Right renal cortex interstitium (tissue), 3 donors: Measurements from ENCODE around the gene CTNNA3. TPM values are rescaled to one million over a fixed set of nuclear protein-coding genes. Genes with fewer than 3 reads are reported as not detected.

Experiments used
- DNase-seq, 3 donors: peaks; one replicate each; pipeline ENCODE4 v3.0.0-alpha.2; 2013; ENCODE audit warnings: low read depth in 3 of 3, low spot score in 2 of 3
- polyA plus RNA-seq, 3 donors: library from polyadenylated mRNA; unstranded; fragments of 120-200 nt; gene quantifications; one replicate each; pipeline ENCODE4 v1.2.1, GENCODE V29; 2013; ENCODE audit not compliant: insufficient read length in 3 of 3

Gene CTNNA3
- polyA plus RNA-seq, 3 donors, result 4.0 to 6.3 (median 4.8) TPM

- DNase-seq, result no peak
Observed at GRCh38 chr10:66283874-66284464, 1412.0 kb downstream of the CTNNA3 start.

DNA sequence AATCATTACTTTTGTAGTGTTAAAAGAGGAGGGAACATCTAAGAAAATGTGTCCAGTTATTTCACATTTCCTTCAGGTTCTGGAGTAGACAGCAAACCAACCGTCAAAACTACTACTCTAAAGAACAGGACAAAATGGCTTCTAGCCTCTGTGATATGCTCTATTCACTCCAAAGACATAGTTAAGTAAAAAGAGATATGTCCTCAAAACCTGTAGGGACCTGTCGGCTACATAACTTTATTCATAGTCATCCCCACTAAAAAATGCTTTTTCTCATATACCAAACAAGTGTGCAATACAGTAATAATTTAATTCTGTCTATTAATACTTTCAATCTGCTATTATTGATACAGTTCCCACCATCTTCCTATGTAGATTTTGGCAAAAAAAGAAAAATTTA is 1412.9 kb downstream of the CTNNA3 start:
- DNase-seq, result no peak

DNA sequence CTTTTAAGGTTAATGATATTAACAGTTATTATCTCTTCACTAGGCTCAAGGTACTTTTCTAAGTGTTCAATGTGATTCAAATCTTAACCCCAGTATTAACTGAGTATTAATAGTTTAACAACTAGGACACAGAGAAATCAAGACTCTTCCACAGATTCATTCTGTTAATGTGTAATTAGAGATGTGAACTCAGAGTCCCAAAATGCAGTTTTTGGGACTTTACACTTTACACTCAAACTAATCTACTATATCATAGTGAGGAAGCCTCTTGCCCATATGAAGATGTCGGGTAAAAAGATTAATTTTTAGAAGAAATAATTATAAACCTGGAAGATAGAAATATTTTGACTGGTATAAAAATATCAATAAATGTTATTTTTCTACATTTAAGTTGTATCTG is 1414.7 kb downstream of the CTNNA3 start:
- no peak for DNase-seq

DNA sequence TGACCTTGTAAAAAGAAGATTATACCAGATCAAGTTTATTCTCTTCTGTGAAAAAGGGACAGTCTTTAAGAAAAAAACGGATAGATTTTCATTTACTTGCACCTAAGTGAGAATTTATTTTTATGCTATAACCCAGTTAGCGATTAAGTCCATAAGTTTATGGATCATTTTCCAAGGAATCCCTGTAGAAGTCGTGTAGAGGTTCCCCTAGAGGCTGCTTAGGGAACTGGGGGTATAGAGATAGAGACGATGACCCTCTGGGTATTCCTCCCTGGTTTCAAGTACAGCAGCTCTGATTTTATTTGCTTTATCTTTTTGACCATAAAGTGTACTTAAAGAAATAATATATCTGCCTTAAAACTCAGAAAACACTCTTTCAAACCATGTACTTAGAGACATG is 1418.5 kb downstream of the CTNNA3 start:
- no peak for DNase-seq

DNA sequence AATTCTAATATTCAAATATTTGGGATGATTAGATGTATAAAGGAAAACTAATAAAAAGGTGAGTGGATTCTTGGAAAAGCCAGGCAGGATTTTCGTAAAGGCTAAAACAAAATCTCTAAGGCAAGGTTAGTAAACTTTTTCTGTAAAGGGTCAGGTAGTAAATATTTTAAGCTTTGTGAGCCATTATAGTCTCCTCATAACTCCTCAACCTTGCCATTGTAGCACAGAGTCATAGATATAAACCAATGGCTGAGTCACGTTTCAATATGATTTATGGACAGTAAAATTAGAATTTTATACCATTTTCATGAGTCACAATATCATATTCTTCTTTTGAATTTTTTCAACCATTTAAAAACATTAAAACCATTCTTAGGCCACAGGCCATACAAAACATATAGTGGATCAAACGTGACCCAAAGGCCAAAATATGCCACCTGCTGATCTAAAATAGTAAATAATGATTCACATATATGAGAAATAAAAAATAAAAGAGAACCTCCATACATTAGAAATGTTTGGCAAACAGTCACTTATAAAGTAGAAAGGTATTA is 1422.0 kb downstream of the CTNNA3 start:
- DNase-seq, result no peak

- no peak for DNase-seq
Observed at GRCh38 chr10:66265398-66265797, 1430.6 kb downstream of the CTNNA3 start.

DNA sequence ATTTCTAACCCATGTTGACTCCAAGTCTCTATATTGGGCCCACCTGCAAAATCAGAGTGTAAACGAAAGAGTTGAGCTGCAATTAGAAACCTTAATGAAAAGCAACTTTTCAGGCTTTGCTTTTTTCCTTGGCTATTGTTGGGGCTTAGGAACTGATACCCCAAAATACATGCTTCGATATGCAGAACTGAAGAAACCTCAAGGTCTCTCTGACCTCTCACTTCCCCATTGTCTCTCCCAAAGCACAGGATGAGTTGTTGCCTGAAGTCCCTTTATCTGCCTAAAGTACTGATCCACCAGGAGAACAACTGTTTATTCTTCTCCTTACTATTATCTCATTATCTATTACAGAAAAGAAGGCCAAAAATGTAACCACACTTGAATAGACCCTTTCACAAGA is 1436.2 kb downstream of the CTNNA3 start:
- DNase-seq, result no peak

GRCh38 chr10:66258693-66259092 is 1437.3 kb downstream of the CTNNA3 start:
- no peak for DNase-seq

DNA sequence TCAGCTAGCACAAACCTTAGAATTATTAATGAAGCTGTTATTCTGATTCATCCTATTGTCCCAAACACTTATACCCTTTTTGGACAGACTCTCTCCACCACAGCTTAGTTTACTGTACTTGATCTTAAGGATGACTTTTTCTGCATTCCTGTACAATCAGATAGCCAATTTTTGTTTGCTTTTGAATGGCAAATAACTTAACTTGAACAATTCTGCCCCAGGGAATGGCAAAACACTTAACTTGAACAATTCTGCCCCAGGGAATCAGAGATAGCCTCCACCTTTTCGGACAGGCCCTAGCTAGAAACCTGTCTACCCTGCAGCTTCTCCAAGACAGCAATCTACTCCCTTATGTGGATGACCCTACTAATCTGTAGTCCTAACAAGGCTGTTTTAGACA is 1438.2 kb downstream of the CTNNA3 start:
- DNase-seq, result no peak

DNA sequence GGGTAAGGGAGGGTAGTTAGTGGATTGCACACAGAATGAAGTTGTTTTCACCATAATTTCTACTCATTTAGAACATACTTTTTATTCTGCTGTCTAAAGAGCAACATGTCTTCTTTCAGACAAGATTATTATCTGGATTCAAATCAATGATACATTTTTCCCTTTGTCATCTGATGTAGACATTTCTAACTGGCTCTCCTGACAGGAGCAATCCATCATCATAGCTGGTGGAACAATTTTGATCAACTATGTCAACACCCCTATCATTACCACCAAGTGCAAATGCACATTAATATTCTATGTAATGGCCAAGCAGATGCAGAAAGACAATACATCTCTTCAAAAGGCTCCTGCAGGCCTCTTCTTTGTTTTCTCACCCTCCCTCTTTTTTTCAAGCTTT is 1443.0 kb downstream of the CTNNA3 start:
- no peak for DNase-seq

DNA sequence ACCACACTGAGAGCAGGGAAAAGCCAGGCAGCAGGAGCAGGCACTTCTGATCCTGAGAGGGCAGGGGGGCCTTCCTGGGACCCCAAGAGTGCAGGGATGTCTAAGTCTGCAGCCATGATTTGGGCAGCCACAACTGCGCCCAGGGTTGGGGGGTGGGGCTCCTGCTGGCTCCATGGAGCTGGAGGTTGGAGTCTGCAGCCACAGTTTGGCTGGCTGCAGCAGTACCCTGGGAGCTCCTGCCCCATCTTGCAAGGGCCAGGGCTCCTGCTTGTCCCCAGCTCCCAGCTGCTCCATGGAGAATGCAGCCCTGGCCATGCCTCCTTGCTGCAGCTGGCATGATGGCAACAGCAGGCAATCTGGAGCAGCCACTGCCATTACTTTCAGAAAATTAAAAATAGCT is 1449.8 kb downstream of the CTNNA3 start:
- DNase-seq, result no peak

DNA sequence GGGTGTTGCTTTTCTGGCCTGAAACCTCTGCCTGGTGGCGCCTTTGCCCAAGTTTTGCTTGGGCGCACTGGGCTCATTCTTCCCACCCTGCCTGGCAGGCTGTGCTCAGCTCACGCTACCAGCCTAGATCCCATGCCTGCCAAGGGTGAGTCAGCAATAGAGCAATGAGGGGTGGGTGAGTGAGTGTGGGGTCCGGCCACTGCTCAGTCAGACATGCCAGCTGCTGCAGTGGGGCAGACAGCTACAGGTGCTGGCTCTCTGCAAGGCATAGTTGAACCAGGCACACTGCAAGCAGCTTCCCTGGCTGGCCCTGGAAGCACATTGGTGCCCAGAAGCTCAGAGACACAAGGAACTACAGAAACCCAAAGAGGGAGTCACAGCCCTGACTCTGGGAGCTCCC is 1451.0 kb downstream of the CTNNA3 start:
- no peak for DNase-seq

- no peak for DNase-seq
Observed at GRCh38 chr10:66242885-66243284, 1453.1 kb downstream of the CTNNA3 start.

- no peak for DNase-seq
Observed at GRCh38 chr10:66239062-66239461, 1456.9 kb downstream of the CTNNA3 start.

DNA sequence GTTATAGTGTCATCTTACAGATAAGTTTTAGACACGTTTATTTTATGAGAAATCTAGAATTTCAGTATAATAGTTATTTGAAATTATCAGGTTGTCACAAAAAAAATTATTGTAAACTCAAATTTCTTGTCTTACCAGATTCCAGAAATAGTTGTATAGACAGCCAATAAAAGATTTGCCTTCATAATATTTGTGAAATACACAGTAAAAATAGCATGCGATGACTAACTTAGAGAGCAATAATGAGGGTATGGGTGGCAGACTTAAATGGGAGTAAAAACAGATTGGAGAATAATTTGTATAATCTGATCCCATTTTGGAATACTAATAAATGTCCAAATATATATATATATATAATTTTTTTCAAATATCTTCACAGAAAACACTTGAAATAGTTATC is 1457.7 kb downstream of the CTNNA3 start:
- DNase-seq, result no peak

DNA sequence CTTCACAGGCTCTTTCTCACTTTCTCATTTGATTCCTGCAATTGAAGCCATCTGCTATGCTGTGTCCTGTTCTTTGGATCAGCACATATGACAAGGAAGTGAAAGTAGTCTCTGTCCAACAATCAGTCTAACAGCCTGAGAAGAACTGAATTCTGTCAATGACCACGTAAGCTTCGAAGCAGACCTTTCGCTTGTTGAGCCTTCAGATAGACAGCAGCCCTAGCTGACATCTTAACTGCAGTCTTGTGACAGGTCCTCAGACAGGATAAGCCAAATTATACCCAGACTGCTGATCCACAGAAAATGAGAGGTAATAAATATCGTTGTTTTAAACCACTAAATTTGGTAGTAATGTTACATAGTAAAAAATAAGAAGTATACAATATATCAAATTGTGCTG is 1461.1 kb downstream of the CTNNA3 start:
- DNase-seq, result no peak

DNA sequence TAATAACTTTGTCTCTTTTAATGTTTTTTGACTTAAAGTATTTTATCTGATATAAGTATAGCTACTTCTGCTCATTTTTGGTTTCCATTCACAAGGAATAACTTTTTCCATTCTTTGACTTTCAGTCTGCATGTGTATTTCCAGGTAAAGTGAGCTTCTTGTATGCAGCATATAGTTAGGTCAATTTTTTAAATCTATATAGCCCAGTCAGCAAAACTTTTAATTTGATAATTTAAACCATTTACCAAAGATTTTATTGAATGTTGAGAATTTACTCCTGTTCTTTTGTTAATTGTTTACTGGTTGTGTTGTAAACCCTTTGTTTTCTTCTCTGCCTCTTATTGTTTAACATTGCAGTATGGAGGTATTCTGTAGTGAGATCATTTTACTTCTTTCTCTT is 1467.1 kb downstream of the CTNNA3 start:
- no peak for DNase-seq

GRCh38 chr10:66223656-66224055 is 1472.3 kb downstream of the CTNNA3 start:
- DNase-seq, result no peak

DNA sequence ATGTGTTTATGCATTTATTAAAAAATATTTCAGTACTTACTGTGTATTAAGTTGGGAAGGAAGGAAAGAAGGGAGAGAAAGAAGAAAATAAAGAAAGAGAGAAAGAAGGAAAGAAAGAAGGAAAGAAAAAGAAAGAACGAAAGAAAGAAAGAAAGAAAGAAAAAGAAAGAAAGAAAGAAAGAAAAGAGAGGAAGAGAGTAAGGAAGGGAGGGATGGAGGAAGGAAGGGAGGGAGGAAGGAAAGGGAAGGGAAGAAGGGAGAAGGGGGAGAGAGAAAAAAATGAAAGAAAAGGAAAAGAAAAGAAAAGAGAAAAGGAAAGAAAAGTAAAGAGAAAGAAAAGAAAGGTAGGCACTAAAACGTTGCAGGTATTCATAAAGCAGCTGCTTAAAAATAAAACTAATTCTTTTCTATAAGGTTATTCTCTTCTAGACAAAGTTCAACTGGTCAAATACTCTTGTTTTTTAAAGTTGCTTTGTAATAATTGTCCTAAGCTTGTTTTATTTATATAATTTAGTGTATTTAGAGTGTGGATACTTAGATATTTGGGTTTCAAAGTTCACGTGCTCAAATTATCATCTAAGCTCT is 1473.4 kb downstream of the CTNNA3 start:
- DNase-seq, result no peak

GRCh38 chr10:66218981-66219587 is 1476.9 kb downstream of the CTNNA3 start:
- no peak for DNase-seq

GRCh38 chr10:66218289-66218688 is 1477.7 kb downstream of the CTNNA3 start:
- DNase-seq, result no peak

DNA sequence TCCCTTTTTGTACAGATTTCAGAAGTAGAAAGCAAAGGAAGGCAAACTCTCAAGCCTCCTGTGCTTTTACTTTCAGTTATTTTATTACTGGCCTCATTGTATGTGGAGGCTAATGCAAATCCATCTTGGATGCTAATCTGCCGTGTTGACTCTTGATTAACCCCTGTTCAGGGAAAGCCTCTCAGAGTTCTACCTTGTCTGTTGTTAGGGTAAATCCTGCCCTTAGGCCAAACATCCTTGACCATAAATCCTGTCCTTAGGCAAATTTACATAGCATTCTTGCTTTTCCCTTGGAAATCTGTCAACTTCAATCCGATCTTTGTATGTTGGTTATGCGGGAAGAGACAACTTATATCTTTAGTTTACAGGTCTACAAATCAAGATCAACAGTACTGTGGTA is 1480.1 kb downstream of the CTNNA3 start:
- no peak for DNase-seq
